GM21390 (cell line): ENCODE measurements around the gene ALX1.

ENCODE experiments used
- ATAC-seq: cut with Tn5 transposase; IDR thresholded peaks from one replicate; pipeline ENCODE4 v1.9.1; 2021; ENCODE audit not compliant: unreplicated experiment

Gene ALX1

DNA sequence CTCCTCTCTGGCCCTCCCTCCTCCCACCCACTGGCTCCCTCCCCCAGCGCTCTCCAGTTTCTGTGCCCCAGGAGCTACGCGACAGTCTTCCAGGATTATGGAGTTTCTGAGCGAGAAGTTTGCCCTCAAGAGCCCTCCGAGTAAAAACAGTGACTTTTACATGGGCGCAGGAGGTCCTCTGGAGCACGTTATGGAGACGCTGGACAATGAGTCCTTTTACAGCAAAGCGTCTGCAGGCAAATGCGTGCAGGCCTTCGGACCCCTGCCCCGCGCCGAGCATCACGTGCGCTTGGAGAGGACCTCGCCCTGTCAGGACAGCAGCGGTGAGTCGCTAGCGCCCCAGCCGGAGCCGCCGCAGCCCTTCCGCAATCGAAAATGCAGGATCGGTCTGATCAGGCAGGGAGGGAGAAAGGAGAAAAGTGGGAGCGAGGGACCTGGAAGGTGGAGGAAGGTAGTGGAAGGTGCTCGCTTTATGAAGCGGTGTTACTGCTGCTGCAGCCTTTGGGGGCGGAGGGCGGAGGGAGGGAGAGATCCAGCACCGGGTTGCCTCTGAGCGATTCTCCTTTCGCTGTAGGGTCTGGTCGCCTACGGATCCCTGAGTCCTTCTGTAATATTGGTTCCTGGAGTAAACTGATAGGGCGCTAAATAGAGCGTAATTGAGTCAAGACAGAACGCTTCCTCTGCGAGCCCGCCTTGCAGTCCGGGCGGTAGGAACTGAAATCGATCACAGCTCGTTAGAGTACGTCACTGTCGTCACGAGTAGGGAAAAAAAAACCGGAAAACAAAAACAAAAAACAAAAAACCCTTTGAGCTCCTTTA, at the start of gene ALX1:
ALX1 (plus strand) TSS at position 56 of the 819 bp plus-strand sequence; CDS start at position 98, 42 bp downstream.
- ATAC-seq, result peak; percentile 51

DNA sequence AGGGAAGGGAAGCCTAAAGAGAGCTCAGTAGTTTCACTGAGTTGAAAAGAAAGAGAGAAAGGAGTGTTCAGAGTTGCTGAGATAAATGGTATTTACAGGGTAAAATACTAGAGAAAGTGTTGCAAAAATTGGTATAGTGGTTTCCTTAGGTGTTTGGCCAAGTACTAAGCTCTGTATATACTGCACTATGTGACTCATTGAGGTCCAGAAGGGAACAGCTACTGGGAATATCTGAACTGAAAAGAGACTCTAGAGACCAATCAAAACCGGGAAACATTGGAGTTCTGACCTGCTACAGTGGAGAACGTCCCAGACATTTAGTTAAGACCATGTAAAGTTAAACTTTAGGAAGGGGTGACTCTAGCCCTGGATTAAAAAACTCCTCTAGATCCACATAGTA, 42.7 kb upstream of the ALX1 start:
- ATAC-seq, result no peak

DNA sequence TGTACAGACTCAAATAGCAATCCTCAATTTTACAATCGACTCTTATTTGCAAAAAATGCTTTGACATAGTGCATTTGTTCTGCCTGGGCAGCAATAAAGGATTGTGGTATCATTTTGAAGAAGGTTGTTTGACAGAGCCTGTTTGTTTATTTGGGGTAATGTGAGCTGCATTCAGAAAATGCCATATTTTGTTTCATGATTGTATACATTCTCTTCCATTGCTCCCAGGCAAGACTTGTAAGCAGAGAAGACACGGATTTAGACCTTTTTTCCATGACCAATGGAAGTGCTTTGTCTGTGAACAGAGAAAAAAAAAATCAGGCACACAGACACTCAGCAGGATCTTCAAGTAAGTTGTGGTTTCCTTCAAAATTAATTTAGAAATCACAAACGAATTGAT, 35.5 kb upstream of the ALX1 start:
- ATAC-seq, result no peak

DNA sequence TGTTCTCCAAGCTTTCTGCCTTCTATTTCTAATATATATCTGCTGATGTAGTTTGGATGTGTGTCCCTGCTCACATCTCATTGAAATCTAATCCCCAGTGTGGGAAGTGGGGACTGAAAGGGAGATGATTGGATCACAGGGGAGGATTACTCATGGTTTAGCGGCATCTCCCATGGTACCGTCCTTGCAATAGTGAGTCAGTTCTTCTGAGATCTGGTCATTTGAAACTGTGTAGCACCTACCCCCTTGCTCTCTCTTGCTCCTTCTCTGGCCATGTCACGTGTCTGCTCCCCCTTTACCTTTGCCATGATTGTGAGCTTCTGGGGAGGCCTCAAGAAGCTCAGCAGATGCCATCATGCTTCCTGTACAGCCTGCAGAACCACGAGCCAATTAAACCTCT, 26.2 kb upstream of the ALX1 start:
- ATAC-seq, result no peak

DNA sequence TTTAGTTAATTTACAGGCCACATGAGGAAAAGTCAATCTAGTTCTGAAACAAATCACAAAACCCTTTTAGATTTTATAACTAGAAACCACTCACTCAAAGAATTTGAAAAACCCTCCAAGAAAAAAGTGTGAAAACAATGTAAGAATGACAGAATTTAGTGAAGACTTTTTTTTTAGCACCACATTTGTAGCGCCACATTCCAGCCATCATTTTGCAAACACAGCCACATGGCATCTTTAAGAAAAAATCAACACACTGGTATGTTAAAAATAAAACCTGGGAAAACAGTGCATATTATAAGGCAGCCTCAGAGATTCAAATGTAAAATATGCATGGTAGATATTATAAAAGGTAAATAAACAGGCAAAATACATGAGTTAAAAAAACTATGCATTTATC, 22.3 kb upstream of the ALX1 start:
- no peak for ATAC-seq

DNA sequence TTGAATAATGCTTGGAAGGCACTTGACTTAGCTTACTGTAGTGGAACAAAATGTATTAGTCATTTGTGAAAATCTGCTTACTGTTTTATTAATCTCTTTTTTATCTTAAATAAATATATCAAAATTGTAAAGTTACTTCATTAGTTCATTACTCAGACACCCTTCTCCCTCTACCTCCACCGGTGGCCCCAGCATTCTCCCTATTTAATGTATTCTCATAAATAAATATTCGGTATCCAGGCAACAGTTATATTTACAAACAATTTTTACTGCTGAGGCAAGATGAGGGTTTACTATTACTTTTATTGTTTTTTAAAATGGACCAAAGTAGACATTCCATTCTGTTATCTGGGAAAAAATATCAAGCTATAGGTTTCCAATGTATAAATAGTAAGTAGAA, 19.6 kb upstream of the ALX1 start:
- no peak for ATAC-seq

DNA sequence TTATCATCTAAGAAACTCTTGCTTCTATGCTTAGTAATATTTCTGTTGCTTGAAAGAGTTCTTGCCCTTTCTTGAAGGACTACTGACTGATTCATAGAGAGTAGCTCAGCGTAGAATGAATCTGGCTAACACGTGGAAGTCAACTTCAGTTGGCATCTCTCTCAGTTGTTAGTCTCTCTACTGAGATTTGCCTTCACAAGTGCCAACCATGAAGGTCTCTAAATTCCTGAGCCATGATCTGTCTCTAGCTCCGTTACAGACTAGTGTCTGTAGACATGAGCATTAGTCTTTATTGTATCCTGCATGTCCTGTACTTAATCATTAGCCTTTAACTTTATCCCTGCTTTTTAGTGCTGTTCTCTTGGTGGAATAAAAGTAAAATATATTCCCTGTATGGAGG, 19.1 kb upstream of the ALX1 start:
- ATAC-seq, result no peak

DNA sequence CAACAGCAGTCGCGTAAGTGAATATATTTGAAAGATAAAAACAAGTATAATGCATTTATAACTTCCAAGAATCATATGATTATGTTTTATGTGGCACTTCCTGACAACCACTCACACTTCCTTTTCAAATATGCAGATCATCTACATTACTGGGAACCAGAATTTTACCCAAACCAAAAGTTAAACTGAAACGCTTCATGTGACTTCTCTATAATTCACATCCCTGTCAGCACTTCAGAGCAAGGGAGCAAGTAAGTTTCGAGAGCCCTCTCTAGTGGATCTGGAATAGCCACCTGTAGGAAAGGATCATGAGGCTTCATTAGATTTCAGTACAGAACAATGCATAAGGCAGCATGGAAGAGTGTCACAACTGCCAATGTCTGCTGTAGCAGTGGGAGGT, 13.7 kb upstream of the ALX1 start:
- ATAC-seq, result no peak

DNA sequence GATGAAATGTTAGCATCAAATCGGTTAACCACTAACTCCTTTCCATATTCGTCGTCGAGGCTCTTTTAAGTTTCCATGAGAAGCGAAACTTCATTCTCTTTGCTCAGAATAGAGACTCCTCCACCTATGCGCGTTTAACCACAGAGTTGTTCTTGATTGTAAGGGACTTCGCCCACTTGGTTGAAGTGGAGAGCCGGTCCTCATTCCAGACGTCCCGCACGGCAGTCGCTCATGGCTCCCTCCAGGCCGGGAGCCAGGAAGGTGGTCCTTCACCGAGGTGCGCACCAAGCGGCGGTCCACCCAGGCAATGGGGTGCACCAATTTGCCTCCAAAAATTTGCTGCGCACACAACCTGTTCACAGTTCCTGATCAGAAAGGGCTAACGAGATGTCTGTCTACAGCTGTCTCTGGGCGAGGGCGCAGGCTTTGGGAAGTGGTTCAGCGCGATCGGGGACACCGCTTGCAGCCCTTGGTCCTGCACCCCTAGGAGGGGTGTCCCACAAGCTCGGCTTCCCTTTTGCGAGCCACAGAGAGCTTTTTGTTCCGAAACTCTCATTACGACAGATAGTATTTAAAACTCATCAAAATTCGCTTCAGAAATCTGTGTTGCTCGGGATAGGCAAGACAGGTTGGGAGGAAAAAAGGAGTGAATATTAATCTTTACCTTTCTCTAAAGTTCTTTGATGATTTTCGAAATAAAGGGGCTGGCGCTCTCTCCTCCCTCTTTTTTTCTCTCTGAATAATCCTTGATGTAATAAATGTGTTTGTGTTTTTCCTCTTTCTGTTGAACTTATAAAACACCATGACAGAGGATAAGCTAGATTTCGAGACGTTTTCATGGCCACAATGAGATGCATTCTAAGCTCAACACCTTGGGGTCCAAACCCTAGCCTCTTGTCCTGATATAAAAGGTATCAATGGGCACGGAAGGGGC, 6.4 kb upstream of the ALX1 start:
- ATAC-seq, result peak; percentile 68

DNA sequence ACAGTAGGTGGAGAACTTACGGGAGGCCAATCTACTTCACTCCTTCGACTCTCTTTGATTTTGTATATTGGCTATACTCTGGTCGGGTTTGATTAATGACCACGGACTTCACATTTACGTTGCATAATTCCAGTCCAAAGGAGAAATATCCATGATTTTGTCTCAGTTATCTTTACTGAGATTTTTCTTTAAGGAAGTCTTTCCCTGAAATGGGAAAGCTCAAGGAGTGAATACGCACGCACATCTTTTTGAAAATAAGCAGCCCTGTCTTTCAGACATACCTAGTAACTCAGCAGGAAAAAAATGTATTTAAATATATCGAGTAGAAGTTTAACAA, 5.7 kb upstream of the ALX1 start:
- ATAC-seq, result no peak

DNA sequence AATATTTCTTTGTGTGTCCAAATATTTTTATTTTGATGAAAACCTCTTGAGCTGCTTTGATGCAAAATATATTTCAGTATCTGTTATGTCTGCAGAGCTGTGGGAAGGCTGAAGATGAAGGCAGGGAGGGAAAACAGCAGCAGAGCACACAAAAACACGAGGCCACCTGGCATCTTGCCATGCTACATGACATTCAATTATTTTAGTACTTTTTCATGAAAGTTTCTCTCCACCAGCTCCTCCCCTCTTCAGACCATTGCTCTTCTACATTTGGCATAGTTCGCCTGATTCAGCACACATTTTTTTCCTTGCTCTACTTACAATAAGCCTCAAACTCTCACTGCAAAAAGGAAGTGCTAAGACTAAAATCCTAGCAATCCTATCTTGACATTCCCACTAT, 4.6 kb upstream of the ALX1 start:
- no peak for ATAC-seq

DNA sequence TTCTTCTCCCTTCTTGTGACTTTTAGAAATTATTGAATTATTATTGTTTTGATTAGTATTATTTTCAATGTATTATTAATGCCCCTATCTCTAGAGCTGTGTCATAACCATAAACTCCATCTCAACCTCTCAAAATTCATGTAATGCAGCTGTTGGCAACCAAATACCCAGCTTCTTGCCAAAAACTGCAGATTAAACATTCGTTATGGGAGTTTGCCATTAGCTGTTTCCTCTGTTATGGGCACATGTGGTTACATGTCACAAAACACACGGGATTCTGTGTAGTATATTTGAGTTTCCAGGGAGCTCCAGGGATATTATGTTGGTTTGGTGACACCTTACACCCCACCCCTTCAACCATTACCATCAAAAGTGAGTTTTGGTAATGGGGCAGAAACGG, 2.8 kb upstream of the ALX1 start:
- no peak for ATAC-seq

DNA sequence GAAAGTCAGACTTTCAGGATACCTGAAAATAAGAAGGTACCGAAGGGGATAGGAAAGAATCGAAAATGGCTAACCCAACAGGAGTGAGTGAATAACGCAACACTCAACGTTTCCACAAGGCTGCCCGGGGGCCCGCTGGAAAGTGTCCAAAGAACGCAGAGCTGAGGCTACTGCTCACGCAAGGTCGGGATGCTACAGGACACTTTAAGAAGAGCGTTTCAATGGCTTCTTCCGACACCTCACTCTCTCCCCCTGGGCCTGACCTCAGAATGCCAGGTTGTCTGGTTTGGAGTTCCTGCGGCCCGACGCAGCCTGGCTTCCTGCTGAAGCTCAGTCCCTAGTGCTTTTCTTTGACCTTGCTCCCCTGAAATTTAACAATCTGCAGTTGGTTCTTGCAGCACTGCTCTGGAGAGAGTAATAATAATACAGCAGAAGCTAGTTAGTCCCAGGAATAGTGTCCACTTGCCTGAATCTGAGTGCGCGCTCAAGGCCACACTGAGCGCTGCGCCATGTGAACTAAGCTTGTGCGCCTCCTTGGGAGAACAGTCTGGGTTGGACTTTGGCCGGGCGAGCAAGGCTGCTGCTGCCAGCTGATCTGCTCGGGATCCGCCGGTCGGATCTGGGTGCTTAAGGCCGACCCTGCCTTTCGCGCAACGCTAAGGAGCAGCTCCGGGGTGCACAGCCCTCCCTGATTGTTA, 2.0 kb upstream of the ALX1 start:
- ATAC-seq, result no peak

DNA sequence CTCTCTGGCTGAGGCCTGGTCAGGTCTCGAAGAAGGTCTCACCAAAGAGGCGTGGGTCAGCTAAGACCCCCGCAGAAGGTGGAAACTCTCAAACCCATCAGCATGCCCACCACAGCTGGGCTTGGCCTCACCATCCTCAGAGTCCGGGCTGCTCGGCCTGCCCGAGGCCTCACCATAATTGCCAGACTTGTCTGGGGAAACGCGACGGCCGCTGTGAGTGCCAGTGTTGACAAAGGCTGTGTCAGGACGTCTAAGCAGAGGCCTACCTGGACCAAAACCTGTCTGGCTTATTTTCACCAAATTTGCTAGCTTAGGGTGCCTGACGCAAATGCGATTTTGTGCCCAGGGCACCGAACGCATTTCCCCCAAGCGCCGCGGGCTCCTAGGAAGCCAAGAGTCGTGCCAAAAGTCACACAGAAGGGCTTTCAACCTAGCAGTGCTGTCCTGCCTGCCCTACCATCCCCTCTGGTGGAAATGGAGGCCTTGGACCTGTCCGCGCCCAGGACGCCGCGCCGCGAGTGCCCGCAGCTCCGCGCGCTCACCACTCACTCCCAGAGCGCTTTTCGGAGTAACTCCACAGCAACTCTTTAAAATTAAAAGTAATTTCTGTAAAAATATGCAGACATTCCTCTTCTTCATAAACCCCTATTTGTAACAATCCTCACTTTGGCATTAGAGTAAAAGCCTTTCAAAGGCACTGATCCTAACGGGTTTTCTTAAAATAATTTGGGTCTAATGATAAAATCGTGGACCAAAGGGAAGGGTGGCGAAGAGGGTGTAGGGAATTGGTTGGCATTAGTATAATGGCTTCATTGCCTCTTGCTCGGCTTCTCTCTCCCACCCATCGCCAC, 1.2 kb upstream of the ALX1 start:
- ATAC-seq, result no peak

DNA sequence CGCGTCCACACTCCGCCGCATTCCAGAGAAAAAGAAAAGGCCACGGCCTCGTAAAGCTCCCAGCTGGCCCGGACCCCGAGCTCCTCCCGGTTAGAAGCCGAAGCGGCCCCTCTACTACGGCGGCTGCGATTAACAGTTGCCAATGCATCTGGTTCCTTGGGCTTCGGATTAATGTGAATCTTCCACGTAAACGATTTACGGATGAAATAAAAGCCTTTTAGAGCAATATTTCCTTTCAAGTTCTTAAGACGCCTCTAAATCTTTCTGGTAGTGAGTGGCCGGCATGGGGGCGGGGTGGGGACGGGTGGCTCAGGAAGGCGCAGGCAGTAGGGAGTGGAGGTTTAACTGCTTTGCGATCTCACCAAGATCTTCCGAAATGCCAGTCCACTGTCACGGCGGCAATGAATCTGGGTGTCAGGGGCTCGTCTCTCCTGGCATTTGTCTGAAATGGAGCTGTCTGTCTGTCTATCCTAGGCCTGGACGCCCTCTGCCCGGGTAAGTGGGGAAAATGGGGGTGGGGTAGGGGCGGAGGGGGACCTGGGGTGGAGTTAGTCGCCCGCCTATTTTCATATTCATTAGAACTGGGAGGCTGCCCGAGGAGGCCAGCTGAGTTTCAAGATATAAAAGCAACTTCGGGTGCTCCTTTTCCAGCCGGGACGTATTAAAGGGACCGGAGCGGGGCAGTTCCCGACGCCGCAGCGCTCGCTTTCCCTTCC, 413 bp upstream of the ALX1 start:
- ATAC-seq, result no peak

DNA sequence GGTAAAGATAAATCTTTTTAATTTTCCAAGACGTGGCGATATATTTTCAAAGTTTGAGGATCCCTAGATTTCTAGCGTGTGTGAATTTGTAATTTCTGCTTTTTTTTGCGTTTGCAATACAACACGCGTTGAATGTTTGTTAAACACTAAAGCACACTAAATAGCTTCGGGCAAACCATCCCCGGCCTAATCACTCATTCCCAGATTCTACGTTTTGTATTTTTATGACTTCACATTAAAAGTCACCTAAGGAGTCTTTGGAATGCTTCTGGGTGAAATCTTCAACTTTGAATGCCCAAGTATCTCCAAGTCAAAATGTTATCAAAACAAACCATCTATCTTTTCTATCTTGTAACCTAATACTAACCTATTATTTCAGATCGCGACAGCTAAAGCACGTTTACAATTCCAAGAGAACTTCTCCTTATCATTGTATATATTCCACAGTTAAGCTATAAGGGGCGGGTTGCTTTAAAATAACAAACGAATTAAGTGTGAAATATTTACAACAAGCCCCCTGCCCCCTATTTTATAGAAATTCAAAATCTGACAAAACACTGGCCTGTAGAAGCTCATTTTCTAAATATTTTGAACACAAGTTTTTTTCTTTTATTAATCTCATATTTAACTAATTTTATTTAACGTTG, 1.1 kb downstream of the ALX1 start:
- ATAC-seq, result no peak

DNA sequence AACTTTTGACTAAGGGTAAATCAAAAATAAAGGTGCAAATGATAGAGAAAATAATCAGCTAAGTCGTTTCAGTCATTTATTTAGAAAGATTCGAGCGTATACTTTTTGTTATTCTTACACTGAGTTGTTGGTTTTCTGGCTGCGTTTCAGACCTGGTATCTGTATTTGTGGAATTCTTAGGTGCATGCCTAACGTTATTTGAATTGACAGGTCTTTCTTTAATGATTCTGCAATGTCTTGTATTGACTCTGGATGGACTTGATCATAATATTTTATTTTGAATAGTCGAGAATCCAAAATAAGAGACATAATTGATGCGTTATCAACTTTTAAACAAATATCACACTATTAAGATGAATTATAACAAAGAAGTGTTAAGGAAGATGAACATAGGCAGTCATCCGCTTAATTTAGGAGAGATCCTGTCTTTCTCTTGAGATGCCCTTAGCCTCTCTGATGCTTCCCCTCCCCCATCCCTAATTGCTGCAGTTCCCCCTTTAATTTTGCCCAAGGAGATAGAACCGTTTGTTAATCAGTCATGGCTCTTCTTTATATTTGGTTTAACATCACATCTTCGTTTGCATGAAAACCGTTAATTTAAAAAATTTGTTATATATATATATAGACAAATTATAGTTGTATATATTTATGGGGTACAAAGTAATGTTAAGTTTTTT, 1.8 kb downstream of the ALX1 start:
- ATAC-seq, result no peak

DNA sequence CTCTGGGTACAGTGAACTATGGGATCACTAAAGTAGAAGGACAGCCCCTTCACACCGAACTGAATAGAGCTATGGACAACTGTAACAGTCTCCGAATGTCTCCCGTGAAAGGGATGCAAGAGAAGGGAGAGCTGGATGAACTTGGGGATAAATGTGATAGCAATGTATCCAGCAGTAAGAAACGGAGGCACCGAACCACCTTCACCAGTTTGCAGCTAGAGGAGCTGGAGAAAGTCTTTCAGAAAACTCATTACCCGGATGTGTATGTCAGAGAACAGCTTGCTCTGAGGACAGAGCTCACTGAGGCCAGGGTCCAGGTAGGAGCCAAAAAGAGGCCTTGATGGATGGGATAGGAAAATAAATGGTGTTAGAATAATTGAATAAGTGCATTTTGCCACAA, 3.5 kb downstream of the ALX1 start:
- no peak for ATAC-seq

DNA sequence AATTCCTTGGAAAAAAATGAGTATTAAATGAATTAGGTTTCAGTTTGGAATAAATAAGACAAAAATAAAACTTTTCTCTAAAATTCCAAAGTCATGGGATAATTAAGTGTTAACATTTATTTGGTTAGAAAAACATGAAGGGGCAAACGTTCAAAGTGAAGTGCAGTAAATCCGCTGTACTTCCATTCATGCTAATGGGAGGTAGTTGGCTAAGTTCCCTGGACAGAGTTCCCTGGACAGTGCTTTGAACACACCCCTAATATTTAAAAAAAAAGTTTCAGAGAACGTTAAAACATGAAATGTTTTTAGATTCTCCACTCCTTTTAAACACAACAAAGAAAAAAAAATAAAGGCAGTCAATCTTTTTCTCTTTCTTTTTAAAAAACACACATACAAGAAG, 16.3 kb downstream of the ALX1 start:
- ATAC-seq, result no peak
